GM12878 (cell line): Measurements from ENCODE around the gene IL1R2.

Experiments used
- BCL11A ChIP-seq: IDR thresholded peaks from 2 replicates; pipeline ENCODE4 v1.6.1; 2011; ENCODE audit warnings: low read depth, low read length
- CEBPB ChIP-seq, 2 experiments: fragments of 150-350 bp in 1 of 2; IDR thresholded peaks; 2 replicates each; pipeline ENCODE4 v1.6.1; 2012 to 2014; ENCODE audit warnings: low read depth in 2 of 2, low read length in 2 of 2, borderline replicate concordance in 1 of 2, inconsistent platforms in 1 of 2
- EP300 ChIP-seq, 2 experiments: fragments of 150-350 bp in 1 of 2; IDR thresholded peaks; 2 replicates each; pipeline ENCODE4 v1.6.1; 2011 to 2012; ENCODE audit warnings: low read depth in 2 of 2, low read length in 2 of 2, borderline replicate concordance in 1 of 2, improper control_type of control experiment in 1 of 2, inconsistent platforms in 1 of 2; ENCODE audit not compliant: control insufficient read depth in 1 of 2
- EZH2 ChIP-seq: IDR thresholded peaks from 2 replicates; pipeline ENCODE4 v1.6.1; 2012; ENCODE audit warnings: low read depth, mild to moderate bottlenecking, control low read depth, inconsistent platforms, low read length, borderline replicate concordance; ENCODE audit not compliant: control insufficient read depth
- GABPA ChIP-seq: IDR thresholded peaks from 2 replicates; pipeline ENCODE4 v1.6.1; 2014; ENCODE audit warnings: antibody characterized with exemption, low read depth, mild to moderate bottlenecking, inconsistent platforms
- NFYB ChIP-seq: IDR thresholded peaks from 2 replicates; pipeline ENCODE4 v1.6.1; 2011; ENCODE audit warnings: low read depth, mild to moderate bottlenecking, low read length, improper control_type of control experiment, moderate library complexity; ENCODE audit not compliant: insufficient read depth
- POLR2A ChIP-seq: IDR thresholded peaks from 2 replicates; pipeline ENCODE4 v1.6.1; 2011; ENCODE audit warnings: low read depth, mild to moderate bottlenecking, low read length
- POLR2AphosphoS5 ChIP-seq: IDR thresholded peaks from 2 replicates; pipeline ENCODE4 v1.6.1; 2011; ENCODE audit warnings: mild to moderate bottlenecking, low read length, inconsistent platforms
- RAD21 ChIP-seq: IDR thresholded peaks from 2 replicates; pipeline ENCODE4 v1.6.1; 2011; ENCODE audit warnings: mild to moderate bottlenecking, low read depth, low read length, moderate library complexity; ENCODE audit not compliant: insufficient read depth
- YY1 ChIP-seq: IDR thresholded peaks from 2 replicates; pipeline ENCODE4 v1.6.1; 2011; ENCODE audit warnings: low read depth, mild to moderate bottlenecking, low read length
- TF ChIP-seq, protein P1 (sequence below): IDR thresholded peaks from 2 replicates; pipeline ENCODE4 v1.6.1; 2012; ENCODE audit warnings: mild to moderate bottlenecking, low read depth, low read length
- TF ChIP-seq, protein P2 (sequence below), 3 experiments: IDR thresholded peaks in 2 of 3; conservative IDR thresholded peaks in 1 of 3; 2 replicates each; pipeline ENCODE4 v1.5.1; 2011; ENCODE audit warnings: low read depth in 3 of 3, low read length in 3 of 3, mild to moderate bottlenecking in 3 of 3, control low read depth in 2 of 3, moderate library complexity in 2 of 3, inconsistent platforms in 1 of 3, mixed read lengths in 1 of 3; ENCODE audit not compliant: control insufficient read depth in 2 of 3, insufficient read depth in 1 of 3; ENCODE audit errors: extremely low read depth in 1 of 3
- TF ChIP-seq, protein P3 (sequence below): fragments of 450-650 bp; IDR thresholded peaks from 2 replicates; pipeline ENCODE4 v1.6.1; 2018; ENCODE audit warnings: mild to moderate bottlenecking, low read depth, moderate library complexity; ENCODE audit not compliant: partially characterized antibody

DNA sequence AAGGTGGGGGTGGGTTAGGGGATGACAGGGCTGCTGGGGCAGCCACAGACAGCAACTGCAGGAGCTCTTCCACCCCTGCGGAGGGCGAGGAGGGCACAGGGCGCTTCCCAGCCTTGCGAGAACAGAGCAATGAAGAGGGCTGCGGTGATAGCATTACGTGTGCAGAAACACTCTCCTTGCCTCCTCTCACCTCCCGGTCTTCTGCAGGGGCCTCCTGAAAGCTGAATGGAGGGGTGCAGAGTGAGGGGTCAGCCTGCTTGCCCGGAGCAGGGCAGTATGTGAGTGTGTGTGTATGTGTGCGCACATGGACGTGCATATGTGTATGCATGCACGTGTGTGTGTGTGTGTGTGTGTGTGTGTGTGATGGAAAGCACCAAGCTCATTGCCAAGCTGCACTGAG, 29.5 kb upstream of the IL1R2 start:
- TF ChIP-seq CEBPB (IDR thresholded peaks at IDR 0.05; ENCODE audit: borderline replicate concordance in 1 of 2, low read depth in 2 of 2, low read length in 2 of 2), result no peak
- TF ChIP-seq, protein P1, sequence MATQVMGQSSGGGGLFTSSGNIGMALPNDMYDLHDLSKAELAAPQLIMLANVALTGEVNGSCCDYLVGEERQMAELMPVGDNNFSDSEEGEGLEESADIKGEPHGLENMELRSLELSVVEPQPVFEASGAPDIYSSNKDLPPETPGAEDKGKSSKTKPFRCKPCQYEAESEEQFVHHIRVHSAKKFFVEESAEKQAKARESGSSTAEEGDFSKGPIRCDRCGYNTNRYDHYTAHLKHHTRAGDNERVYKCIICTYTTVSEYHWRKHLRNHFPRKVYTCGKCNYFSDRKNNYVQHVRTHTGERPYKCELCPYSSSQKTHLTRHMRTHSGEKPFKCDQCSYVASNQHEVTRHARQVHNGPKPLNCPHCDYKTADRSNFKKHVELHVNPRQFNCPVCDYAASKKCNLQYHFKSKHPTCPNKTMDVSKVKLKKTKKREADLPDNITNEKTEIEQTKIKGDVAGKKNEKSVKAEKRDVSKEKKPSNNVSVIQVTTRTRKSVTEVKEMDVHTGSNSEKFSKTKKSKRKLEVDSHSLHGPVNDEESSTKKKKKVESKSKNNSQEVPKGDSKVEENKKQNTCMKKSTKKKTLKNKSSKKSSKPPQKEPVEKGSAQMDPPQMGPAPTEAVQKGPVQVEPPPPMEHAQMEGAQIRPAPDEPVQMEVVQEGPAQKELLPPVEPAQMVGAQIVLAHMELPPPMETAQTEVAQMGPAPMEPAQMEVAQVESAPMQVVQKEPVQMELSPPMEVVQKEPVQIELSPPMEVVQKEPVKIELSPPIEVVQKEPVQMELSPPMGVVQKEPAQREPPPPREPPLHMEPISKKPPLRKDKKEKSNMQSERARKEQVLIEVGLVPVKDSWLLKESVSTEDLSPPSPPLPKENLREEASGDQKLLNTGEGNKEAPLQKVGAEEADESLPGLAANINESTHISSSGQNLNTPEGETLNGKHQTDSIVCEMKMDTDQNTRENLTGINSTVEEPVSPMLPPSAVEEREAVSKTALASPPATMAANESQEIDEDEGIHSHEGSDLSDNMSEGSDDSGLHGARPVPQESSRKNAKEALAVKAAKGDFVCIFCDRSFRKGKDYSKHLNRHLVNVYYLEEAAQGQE, result no peak
- TF ChIP-seq, protein P2, sequence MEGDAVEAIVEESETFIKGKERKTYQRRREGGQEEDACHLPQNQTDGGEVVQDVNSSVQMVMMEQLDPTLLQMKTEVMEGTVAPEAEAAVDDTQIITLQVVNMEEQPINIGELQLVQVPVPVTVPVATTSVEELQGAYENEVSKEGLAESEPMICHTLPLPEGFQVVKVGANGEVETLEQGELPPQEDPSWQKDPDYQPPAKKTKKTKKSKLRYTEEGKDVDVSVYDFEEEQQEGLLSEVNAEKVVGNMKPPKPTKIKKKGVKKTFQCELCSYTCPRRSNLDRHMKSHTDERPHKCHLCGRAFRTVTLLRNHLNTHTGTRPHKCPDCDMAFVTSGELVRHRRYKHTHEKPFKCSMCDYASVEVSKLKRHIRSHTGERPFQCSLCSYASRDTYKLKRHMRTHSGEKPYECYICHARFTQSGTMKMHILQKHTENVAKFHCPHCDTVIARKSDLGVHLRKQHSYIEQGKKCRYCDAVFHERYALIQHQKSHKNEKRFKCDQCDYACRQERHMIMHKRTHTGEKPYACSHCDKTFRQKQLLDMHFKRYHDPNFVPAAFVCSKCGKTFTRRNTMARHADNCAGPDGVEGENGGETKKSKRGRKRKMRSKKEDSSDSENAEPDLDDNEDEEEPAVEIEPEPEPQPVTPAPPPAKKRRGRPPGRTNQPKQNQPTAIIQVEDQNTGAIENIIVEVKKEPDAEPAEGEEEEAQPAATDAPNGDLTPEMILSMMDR (IDR thresholded peaks at IDR 0.05 in 2 of 3, conservative IDR thresholded peaks at IDR 0.05 in 1 of 3; ENCODE audit: control insufficient read depth in 2 of 3, extremely low read depth in 1 of 3, insufficient read depth in 1 of 3, low read depth in 3 of 3, low read length in 3 of 3), result no peak
- TF ChIP-seq POLR2AphosphoS5, result no peak
- no peak for TF ChIP-seq POLR2A
- TF ChIP-seq BCL11A, result no peak
- TF ChIP-seq YY1, result no peak
- TF ChIP-seq, protein P3, sequence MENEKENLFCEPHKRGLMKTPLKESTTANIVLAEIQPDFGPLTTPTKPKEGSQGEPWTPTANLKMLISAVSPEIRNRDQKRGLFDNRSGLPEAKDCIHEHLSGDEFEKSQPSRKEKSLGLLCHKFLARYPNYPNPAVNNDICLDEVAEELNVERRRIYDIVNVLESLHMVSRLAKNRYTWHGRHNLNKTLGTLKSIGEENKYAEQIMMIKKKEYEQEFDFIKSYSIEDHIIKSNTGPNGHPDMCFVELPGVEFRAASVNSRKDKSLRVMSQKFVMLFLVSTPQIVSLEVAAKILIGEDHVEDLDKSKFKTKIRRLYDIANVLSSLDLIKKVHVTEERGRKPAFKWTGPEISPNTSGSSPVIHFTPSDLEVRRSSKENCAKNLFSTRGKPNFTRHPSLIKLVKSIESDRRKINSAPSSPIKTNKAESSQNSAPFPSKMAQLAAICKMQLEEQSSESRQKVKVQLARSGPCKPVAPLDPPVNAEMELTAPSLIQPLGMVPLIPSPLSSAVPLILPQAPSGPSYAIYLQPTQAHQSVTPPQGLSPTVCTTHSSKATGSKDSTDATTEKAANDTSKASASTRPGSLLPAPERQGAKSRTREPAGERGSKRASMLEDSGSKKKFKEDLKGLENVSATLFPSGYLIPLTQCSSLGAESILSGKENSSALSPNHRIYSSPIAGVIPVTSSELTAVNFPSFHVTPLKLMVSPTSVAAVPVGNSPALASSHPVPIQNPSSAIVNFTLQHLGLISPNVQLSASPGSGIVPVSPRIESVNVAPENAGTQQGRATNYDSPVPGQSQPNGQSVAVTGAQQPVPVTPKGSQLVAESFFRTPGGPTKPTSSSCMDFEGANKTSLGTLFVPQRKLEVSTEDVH, result no peak
- no peak for TF ChIP-seq GABPA
- TF ChIP-seq NFYB, result no peak
- TF ChIP-seq EP300 (IDR thresholded peaks at IDR 0.05; ENCODE audit: borderline replicate concordance in 1 of 2, control insufficient read depth in 1 of 2, low read depth in 2 of 2, low read length in 2 of 2), result no peak
- no peak for TF ChIP-seq RAD21
- no peak for TF ChIP-seq EZH2
